Measurements from ENCODE around the gene PSMD9.

DNA sequence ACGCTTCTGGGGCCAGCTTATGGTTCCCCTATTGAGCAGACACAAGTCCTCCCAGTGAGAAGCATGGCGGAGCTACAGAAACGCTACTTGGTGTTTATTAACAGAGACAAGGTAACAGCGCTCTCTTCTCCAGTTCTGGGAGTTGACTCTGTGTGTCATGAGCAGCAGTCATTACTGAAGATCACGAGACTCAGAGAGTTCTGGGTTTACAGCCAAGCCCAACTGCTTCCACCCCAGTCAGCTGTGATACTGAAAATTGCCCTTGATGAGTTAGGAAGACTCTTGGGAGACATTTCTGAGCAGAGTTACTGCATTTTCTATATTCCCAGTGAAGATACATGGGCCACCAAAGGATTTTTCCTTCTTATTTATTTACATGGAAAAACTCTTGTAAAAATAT is 78.4 kb downstream of the PSMD9 start:
- TF ChIP-seq, protein P1, sequence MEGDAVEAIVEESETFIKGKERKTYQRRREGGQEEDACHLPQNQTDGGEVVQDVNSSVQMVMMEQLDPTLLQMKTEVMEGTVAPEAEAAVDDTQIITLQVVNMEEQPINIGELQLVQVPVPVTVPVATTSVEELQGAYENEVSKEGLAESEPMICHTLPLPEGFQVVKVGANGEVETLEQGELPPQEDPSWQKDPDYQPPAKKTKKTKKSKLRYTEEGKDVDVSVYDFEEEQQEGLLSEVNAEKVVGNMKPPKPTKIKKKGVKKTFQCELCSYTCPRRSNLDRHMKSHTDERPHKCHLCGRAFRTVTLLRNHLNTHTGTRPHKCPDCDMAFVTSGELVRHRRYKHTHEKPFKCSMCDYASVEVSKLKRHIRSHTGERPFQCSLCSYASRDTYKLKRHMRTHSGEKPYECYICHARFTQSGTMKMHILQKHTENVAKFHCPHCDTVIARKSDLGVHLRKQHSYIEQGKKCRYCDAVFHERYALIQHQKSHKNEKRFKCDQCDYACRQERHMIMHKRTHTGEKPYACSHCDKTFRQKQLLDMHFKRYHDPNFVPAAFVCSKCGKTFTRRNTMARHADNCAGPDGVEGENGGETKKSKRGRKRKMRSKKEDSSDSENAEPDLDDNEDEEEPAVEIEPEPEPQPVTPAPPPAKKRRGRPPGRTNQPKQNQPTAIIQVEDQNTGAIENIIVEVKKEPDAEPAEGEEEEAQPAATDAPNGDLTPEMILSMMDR (IDR thresholded peaks at IDR 0.05): no peak
- no peak for TF ChIP-seq POLR2A (IDR thresholded peaks at IDR 0.05)
